Stimulated activated CD8-positive, alpha-beta memory T cell treated with anti-CD3 and anti-CD28 coated beads, Interleukin-15, amount 100 ng/mL, for 48 hours (primary cell): ENCODE measurements around the gene WFDC5.
"Not testable (repeated sequence)": the region's sequence is repeated elsewhere in the genome, so short reads cannot be mapped to it uniquely, and the experiment has no call there.

Source experiments
- DNase-seq, 2 donors: peaks; one replicate each; pipeline ENCODE4 v3.0.0-alpha.2; 2020; ENCODE audit warnings: low read depth in 2 of 2

The WFDC5 gene, protein sequence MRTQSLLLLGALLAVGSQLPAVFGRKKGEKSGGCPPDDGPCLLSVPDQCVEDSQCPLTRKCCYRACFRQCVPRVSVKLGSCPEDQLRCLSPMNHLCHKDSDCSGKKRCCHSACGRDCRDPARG

DNA sequence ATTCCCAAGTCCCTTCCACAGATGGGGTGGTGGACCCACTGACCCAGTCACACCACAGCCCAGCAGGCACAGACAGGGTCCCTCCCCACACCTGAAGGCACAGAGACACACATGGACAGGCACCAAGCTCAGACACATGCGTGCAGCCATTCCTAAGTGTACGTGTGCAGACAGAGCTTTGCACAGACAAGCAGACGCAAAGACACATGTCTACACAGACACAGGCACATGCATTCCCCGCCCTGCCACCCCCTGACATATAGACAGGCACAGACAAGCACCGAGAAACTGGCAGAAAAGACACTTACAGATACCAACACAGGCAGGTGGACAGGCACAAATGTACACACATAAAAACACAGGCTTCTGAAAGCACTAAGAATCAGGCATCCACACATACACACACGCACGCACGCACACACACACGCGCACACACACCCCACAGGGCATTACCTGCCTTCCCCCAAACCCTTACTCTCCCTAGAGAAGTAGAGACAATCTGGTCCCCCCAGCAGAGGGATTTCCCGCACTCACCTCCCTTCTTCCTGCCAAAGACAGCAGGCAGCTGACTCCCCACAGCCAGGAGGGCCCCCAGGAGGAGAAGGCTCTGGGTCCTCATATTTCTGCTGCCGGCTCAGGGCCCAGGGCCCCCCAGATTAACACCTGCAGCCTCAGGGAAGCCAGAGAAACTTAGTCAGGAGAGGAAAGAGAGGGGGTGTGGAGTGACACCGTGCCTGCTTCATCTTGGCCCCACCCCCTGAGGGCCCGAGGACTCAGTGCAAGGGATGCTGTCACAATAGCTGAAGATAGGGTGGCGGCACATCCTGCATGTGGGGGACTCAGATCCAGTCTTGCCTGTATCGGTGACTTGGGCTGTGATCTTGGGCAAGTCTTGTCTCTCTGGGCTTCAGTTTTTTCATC lies at the start of gene WFDC5:
WFDC5 (minus strand) TSS at position 710 of the 921 bp plus-strand sequence; CDS start at position 619, 91 bp downstream.
- DNase-seq, result peak in 1 of 2 donors; percentile 6

DNA sequence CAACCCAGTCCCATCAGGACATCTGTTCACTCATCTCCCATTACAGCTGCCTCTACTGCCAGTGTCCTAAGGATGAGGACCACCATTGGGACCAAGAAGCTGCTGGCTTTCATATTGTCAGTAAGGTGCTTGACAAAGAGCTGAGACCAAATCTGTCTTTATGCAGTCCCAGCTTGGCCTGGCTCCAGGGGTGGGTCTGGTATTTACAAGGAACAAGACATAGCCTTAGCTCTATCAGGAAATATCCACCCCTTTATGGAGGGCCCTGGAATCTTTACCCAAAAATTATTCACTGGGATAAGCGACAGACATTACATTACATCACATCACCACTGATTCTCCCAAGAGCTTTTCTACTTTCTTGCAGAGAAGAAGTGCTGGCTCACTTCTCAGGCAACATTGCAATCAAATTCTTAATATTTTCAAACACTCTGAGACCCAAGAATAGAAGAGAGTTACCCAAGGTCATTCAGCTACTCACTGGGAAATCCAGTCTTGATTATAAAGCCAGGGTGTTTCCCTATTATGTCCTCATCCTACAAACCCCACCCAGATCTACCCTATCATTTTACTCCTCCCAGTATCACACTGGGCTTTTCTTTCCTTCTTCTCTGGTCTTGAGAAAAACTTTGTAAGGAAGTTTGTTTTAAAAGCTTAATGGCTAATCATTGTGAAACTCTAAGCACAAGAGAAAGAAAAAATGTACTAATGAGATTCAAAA lies 48.3 kb upstream of the WFDC5 start:
- no peak for DNase-seq

DNA sequence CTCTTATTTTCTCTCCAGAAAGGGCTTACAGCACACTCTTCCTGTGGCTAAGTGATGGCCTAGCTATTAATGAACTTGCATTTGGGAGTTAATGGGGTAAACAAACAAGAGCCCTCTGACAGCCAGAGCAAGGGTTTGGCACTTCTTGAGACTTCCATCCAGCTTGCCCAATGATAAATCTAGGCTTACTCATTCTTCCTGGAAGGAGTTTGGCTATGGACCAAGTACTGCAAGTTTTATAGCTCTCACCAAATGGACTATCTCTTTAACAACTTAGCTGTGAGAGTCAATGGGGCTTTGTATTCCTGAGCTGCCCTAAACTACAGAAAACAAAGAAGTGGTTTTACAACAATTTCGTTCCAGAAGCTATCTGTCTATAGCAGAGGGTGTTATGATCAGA lies 43.0 kb upstream of the WFDC5 start:
- no peak for DNase-seq

- no peak for DNase-seq
Measured at GRCh38 chr20:45156713-45157112, 41.7 kb upstream of the WFDC5 start.

- DNase-seq, result not testable (repeated sequence)
Measured at GRCh38 chr20:45154794-45155193, 39.8 kb upstream of the WFDC5 start.

DNA sequence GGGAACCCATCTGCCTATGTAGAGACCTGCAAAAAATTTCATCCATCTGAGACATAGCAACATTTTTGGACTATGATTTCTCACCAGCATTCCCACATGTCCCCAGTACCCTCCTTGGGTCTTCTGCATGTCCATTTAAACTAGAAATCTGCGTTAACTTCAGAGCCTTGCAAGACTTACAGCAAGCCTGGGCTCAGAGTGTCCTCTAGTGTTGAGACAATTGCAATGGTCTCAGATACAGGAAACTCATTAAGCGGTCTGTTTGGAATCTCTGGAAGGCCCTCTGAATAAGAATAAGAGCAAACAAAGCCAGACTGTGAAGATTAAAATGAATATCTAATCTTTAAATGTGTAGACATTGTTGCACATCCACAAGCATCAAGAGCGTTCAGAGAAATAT lies 39.2 kb upstream of the WFDC5 start:
- DNase-seq, result no peak

GRCh38 chr20:45153752-45154151 lies 38.8 kb upstream of the WFDC5 start:
- DNase-seq, result no peak

DNA sequence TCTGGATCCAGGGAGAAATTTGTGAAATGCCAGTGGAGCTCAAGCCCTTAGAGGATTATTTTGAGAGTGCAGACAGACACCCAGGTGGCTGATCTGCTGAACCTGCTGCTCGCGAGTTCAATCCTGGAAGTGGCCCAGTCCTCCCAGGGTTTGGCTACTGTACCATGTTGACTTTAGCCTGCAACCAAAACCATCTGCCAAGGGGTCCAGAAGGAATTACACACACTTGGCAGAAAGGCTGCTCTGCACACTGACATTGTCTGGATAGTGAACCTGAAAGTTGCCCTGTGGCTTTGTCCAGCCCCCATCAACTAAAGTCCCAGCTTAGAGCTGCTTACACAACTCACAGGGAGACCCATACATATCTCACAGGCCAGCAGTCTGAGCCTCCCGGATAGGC lies 38.2 kb upstream of the WFDC5 start:
- no peak for DNase-seq

DNA sequence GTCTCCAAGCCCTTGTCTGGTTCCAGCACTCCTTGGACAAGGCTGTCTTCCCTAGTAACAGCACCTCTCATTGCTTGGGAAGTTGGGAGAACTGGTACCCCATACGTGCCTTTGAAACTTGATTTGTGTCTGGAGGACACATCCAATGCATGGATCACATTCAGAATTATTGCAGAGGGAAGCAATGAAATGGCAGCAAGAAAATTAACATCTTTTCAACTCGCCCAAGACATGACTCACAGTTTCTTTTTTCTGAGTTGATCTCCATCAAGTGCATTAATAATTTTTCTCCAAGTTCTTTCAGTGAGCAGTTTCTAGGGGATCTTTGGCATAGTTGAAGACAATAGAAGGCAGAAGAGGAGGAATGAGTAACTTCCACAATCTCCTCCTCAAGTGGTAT lies 37.4 kb upstream of the WFDC5 start:
- no peak for DNase-seq

DNA sequence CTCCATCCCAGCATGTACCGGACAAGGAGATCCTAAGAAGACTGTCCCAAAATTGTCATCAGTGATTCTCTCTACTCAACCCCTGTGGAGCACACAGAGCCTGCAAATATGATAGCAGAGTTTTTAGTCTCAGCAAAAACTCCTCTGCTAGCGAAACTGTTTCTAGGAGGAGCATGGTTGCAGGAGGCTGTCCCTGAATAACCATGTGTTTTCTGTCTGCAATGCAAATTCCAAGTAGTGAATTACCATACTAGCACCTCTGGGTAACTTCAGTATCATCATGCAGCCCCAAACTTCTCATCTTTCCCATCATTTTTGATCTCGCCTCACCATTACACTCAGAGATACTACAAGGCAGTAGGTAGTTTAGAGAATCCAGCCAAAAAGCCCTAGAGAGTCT lies 34.1 kb upstream of the WFDC5 start:
- no peak for DNase-seq

DNA sequence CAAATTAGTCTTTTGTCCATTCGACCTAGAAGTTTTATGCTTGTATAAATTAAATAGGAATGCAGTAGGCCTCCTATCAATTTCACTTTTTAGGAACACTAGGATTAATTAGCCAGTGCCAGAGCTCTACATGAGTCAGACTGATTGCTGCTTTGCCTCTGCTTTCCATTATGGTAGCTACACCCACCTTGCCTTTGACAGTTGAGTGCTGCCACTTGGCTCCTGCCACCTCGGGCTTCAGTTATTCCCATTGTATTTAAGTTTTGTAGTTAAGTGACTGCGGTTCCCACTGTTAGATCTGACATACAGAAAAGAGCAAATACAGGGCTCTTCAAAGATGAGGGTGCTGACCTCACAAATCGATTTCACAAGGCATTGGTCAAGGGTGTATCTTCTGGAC lies 25.9 kb upstream of the WFDC5 start:
- DNase-seq, result no peak

DNA sequence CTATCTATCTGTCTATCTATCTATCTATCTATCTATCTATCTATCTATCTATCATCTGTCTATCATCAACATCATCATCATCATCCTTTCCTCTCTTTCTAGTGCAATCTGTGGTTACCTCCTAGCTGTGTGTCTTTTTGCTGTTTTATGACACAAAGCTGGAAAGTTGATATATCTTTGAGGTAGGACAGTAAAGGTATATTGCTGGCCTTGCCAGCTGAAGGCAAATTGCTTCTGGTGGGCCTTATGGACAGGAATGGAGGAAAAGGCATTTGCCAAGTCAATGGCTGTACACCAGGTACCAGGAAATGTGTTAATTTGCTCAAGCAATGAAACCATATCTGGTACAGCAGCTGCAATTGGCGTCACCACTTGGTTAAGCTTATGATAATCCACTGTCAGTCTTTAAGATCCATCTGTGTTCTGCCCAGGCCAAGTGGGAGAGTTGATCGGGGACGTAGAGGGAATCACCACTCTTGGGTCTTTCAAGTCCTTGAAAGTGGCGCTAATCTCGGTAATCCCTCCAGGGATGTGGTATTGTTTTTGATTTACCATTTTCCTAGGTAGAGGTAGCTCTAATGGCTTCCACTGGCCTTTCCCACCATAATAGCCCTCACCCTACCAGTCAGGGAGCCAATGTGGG lies 24.9 kb upstream of the WFDC5 start:
- not testable (repeated sequence) for DNase-seq

- DNase-seq, result peak; percentile 55 to 68
Measured at GRCh38 chr20:45138561-45139300, 23.8 kb upstream of the WFDC5 start.

GRCh38 chr20:45136911-45137310 lies 21.9 kb upstream of the WFDC5 start:
- DNase-seq, result no peak

- DNase-seq, result no peak
Measured at GRCh38 chr20:45128099-45128498, 13.1 kb upstream of the WFDC5 start.

DNA sequence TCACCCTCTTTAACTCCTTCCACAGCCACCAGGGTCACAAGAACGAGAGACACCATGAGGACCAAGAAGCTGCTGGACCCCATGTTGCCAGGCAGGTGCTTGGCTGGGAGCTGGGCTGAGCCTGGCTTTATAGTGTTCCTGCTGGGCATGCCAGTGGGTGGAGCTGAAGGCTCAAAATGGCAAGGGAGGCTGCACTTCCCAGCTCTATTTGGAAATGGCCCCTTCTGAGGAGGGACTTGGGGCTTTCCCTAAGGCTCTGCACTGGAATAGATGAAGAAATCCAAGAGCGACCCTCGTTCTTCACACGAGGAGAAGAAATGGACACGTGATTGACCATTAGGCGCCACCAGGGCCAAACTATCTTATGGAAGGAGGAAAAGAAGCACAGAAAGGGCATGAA lies 9.4 kb upstream of the WFDC5 start, which contains the start of gene WFDC12:
WFDC12 (minus strand) TSS at position 101 of the 400 bp plus-strand sequence; CDS start at position 83, 18 bp downstream.
- DNase-seq, result no peak

DNA sequence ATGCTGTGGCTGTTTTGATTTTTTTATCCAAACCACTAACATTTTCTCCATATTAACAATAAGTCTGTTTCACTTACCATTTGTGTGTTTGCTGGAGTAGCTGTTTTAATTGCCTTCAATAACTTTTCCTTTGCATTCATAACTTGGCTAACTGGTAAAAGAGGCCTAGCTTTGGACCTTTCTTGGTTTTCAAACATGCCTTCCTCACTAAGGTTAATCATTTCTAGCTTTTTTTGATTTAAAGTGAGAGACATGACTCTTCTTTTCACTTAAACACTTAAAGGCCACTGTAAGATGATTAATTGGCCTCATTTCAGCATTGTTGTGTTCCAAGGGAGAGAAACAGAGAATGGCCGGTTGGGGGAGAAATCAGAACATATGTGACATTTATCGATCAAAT lies 6.4 kb upstream of the WFDC5 start:
- no peak for DNase-seq

GRCh38 chr20:45119556-45120266 lies 4.7 kb upstream of the WFDC5 start:
- no peak for DNase-seq

DNA sequence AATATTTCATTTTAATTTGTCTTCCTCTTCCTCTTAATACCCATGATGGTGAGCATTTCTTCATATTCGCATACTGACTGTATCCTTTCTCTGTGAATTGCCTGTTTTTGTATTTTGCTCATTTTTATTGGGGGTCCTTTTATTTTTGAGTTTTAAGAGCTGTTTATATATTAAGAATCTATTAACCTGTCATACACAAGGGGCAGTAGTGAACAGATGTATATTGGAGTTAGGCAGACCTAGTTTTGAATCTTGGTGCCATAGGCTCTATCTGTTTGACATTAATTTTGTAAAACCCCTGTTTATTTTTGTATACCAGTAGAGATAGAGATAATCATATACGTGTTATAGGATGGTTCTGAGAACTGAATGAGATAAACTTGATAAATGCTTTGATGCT lies 3.1 kb upstream of the WFDC5 start:
- DNase-seq, result no peak

- no peak for DNase-seq
Measured at GRCh38 chr20:45117581-45117980, 2.6 kb upstream of the WFDC5 start.

- no peak for DNase-seq
Measured at GRCh38 chr20:45115829-45116228, 855 bp upstream of the WFDC5 start.
